Stimulated activated CD8-positive, alpha-beta memory T cell treated with anti-CD3 and anti-CD28 coated beads, Interleukin-2, amount 100 ng/mL, for 48 hours (primary cell): Measurements from ENCODE around the gene LYPD5.
"Not testable (repeated sequence)": the region's sequence is repeated elsewhere in the genome, so short reads cannot be mapped to it uniquely, and the experiment has no call there.

Experiments used
- DNase-seq, 2 donors: peaks; one replicate each; pipeline ENCODE4 v3.0.0-alpha.2; 2020; ENCODE audit warnings: low read depth in 2 of 2

Gene LYPD5

DNA sequence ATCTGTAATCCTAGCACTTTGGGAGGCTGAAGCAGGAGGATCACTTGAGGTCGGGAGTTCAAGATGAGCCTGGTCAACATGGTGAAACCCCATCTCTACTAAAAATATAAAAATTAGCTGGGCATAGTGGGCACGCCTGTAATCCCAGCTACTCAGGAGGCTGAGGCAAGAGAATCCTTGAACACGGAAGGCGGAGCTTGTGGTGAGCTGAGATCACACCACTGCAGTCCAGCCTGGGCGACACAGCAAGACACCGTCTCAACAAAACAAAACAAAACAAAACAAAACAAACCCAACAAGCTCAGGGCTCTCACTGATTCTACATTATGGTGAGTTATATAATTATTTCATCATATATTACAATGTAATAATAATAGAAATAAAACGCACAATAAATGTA is 4.2 kb upstream of the LYPD5 start:
- DNase-seq: not testable (repeated sequence)

DNA sequence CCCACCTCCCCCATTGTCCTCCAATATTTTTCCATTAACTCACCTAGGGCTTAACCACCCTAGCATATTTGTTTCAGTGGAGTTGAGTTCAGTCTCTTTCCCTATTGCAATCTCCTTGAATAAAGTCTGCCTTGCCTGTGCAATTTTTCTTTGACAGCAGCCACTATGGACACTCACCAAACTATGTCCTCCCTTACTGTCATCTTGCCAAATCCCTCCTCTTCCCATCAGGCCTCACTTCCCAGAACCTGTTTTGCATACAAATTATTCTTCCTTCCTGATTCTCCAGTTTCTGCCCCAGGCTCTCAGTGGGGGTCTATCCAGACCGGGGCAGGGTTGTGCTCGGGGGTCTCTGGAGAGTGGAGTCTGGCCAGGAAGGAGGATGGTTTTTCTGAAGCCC is 2.2 kb upstream of the LYPD5 start:
- DNase-seq: no peak

DNA sequence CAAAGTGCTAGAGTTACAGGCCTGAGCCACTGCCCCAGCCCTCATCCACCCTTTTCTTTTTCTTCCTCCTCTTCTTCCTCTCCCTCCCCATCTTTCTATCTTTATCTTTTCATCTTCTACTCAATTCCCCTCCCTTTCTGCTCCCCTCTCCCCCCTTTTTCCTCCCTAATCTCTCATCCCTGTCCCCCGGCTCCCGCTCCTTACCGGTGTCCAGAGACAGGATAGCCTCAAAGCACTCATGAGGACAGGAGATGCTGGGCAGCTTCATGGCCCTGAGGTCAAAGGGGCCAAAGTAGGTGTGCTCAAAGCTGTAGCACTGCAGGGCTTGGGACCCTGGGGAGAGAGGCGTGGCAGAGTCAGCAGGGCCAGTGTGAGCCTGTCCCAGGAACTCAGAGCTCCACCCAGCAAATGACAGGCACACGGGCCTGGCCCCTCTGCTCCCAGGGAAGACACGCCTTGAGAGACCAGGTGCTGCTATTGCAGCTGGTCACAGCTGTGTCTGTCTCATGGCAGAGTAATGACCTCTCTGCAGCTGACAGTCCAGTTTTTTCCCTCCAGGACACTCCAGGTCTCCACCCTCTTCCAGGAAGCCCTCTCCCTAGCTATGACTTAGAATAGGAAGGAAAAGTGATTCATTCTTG is 2.6 kb downstream of the LYPD5 start:
- no peak for DNase-seq

DNA sequence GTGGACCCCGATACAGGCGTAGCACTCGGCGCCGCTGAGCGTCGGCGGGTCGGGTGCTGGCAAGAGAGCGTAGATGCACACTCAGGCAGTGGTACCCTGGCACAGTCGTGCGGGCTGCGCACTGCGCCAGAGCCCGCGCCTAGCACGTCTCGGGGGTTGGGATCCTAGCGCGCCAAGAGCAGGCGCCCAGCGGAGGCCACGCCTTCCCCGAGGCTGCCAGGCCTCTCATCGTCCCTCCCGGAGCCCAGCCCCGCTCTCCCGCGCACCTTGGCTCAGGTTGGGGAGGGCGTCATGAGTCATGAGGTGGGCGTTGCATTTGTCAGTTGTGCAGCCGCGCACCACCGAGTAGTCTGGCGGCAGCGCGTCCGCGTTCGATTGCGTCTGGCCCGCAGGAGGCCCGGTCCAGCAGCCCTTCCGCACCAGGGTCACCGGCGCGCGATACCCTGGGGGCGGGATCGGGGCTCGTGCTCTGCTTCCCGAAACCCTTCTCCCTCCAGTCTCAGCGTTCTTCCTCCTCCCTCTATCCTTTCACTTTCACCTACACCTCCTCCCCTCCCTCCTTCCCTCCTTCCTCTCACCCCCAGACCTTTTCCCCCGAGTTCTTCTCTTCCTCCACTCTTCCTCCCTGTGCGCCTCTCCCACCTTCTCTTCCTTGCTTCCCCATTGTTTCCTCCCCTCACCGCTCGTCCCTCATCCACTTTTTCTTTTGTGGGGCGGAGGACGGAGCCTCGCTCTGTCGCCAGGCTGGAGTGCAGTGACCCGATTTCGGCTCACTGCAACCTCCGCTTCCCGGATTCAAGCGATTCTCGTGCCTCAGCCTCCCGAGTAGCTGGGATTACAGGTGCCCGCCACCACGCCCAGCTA is 3.5 kb downstream of the LYPD5 start:
- DNase-seq: peak; percentile 54 to 61

DNA sequence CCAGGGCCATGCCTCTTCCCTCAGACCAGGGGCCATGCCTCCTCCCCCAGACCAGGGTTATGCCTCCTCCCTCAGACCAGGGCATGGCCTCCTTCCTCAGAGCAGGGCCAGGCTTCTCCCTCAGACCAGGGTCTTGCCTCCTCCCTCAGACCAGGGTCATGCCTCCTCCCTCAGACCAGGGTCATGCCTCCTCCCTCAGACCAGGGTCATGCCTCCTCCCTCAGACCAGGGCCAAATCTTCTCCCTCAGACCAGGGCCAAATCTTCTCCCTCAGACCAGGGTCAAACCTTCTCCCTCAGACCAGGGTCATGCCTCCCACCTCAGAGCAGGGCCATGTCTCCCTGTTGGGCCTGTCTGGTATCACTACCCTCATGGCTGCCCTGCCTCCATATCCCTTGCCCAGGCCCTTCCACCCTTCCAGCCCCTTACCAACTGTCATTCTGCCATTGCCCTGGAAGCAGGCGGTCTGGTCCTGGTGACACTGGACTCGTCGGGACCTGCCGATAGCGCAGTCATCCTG is 4.2 kb downstream of the LYPD5 start:
- no peak for DNase-seq

DNA sequence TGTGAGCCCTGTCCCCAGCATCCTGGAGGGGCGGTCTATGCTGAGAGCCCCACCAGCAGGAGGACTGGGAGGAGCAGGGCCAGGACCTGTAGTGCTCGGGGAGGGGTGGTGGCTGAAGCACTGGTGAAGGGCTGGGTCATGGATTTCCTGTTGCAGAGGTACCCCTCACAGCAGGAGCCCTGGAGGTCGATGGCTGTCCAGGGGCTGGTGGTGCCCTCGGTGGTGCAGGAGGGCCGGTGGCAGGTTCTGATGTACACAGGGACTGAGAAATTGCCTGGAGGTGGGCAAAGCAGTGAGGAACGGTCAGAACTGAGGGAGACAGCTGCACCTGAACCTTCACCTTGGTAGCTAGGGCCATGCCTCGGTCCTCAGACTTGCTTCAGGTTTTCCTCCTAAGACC is 4.7 kb downstream of the LYPD5 start:
- DNase-seq: no peak

DNA sequence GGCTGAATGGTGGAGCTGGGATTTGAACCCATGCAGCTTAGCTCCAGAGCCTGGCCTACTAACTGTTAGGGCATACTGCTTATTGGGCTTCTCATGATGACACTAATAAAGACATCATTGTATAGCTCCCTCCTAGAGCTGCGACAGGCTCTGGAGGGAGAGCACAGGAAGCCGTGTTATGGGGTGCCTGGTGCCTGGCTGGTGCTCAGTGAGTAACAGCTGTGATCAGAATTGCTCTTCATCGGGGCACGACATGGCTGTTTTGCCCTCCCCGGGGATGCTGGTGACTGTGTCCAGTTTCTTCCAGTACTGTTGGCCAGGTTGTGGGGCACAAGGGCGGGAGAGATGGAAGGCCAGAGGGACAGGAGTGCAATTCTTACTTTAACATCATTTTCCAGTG is 5.1 kb downstream of the LYPD5 start:
- no peak for DNase-seq

DNA sequence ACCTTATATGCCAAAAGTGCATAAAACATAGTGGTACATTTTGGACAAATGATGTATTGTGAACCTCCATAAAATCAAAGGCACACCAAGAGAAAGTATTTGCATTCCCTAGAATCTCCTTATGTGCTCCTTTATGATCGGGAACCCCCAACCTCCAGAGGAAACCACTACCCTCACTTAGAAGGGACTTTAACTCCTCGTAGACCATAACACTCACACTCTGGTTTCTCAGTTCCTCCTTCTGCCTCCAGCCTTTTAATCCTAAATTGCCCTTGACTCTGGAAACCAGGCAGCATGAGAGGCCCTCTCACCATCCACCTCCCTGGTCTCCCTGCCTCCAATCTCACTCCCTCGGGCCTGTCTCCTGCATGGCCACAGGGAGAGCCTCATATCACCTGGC is 11.7 kb downstream of the LYPD5 start:
- DNase-seq: no peak

DNA sequence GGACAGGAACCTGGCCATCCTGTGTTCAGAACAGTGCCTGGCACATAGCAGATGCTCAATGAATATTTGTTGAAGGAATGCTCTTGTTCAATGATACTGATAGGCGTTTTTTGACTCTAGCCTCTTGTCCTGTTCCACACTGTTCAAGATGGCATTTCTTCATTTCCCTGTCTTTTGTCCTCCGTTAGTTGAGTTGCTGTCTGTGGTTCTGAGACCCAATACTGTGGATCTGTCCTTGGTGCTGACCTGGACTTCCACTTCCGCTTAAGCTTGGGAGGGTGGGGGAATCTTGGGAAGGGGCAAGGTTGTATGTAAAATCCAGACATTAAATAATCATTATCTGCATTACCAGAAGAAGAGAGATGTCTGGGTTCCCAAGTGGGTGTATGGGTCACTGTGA is 13.2 kb downstream of the LYPD5 start:
- no peak for DNase-seq

DNA sequence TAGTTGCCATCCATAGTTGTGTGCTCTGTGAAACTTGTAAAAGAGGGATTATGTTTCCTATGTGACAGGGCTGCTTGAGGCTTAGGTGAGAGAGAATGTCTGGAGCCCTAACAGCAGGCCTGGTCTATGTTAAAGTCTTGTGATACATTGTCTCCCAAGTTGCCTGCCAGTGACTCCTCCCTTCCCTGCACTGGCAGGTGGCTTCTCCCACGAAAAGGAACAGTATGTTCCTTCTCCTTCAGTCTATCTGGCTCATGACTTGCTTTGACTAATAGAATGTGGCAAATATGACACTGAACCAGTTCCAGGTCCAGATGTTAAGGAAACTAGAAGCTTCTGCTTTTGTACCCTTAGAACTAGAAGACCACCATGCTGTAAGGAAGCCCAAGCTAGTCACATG is 15.6 kb downstream of the LYPD5 start:
- no peak for DNase-seq

DNA sequence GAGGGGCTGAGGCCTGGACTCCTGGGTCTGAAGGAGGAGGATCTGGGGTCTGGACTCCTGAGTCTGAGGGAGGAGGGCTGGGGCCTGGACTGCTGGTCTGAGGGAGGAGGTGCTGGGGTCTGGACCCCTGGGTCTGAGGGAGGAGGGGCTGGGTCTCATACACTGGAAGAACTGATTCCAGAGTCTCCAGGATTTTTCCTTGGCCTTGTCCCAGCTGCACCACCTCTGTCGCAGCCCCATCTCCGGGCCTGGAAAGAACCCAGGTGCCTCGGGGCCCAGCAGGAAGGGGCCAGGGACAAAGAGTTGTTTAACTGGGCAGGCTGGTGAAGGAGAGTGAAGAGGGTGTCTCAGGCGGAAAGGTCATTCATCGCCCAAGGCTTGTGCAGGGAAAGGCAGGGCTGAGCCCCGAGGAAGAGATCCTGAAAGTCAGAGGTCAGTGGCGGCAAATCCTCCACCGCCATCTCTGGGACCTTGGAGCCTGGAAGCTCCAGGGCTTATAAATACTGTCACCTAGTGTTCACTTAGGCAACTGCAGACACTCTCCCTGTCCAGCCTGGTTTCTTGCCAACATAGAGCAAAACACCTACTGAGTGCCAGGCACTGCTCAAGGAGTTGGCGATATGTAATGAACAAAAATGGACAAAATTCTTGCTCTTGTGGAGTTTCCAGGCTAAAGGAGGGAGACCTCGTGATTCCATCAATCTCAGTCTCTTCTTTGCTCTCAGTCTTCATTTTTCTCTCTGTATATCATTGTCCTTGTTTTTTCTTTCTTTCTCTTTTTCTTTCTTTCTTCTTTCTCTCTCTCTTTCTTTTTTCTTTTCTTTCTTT is 17.1 kb downstream of the LYPD5 start:
- DNase-seq: no peak

DNA sequence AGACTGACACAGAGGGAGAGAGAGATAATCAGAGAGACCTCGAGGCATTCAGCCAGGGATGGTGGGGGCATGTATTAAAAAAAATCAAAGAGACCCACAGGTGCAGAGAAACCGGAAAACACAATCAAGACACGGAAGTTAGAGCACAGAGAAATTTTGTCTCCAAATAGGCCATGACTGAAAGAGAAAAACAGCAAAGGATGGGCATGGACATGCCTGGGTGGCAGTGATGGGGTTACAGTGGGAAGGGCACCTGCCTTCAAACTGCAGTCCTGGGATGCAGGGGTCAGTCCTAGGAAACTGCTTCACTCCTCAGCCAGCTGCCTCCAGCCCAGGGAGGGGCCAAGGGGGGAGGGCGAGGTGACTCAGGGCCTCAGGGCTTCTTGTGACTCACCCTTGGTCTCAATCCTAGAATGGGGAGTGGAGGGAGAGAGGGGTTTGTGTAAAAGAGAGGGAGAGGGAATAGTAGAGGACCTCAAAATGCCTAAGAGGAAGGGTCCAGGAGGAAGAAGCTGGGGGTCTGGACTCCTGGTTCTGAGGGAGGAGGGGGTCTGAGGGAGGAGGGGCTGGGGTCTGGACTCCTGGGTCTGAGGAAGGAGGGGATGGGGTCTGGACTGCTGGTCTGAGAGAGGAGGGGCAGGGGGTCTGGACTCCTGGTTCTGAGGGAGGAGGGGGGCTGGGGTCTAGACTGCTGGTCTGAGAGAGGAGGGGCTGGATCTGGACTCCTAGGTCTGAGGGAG is 17.8 kb downstream of the LYPD5 start:
- peak in 1 of 2 donors; percentile 58 for DNase-seq

DNA sequence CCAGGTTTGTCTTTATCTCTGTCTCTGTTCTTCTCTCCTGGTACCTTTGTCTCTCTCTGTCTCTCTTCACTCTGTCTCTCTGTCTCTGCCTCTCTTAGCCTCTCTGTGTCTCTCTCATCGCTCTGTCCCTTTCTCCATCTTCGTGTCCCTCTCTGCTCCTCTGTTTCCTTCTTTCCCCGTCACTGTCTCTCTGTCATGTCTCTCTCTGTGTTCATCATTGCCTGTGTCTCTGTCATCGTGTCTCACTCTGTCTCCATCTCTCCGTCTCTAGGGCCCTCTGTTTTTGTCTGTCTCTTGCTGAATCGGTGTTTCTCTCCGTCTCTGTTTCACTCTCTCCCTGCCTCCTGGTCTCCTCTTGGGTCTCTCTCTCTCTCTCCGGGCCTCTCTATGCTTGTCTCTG is 18.6 kb downstream of the LYPD5 start:
- no peak for DNase-seq

DNA sequence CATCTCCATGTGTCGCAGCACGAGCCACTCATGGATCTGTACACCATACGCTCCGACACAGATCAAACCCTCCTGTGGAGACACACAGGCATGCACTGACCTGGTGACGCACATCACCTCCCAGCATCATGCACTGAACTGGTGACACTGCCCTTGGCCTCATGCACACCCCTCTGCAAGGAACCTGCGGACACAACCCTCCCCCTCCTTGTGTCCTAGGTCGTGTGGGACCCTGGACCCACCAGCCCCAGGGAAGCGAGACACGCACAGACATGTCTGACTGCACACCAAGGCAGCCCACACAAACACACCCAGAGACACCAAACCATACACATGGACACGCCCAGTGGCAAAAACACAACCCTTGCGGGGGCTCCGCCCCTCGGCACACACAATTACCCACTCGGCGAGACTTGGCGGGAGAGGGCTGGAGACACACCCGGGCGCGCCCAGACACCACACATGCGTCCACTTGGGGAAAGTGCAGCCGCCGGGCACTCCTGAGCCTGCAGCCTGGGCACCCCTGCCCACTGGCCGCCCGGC is 19.5 kb downstream of the LYPD5 start:
- no peak for DNase-seq

DNA sequence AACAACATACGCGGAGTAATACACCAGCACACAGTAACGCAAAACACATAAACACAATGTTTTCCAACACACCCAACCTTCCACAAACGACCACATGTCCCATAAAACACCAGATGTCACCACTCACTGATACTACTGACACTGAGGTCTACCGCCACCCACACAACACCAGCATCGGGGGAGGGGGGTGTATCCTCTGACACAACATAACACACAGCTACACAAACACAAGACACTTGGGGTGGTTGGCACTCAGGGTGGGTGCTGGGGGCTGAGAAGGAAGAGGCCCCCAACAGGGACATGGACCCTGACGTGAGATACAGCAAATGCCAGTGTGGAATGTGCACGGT is 20.0 kb downstream of the LYPD5 start:
- DNase-seq: no peak

DNA sequence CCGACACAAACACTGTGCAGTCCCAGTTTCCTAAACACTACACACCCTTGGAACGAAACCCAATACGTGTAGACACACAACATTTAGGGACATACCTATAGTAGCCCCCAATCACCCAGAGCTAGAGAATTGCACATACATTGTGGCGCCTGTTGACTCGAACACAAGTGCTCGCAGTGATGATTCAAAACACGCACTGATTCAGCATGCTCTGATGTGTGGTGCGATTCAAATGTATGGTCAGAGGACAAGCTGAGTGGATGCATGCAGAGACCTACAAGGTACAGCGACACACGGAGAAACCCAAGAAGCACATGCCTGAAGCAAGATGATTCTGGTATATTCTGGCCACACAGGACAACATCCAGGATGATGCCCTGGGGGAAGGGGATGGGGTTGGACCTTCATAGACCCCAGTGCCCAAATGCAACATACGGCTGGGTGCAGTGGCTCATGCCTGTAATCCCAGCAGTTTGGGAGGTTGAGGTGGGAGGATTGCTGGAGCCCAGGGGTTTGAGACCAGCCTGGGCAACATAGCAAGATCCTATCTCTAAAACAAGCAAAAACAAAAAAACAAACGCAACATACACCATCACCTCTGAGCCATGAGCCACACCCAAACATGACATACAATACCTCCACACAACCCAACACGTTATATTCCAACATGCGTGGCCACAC is 20.5 kb downstream of the LYPD5 start:
- no peak for DNase-seq

DNA sequence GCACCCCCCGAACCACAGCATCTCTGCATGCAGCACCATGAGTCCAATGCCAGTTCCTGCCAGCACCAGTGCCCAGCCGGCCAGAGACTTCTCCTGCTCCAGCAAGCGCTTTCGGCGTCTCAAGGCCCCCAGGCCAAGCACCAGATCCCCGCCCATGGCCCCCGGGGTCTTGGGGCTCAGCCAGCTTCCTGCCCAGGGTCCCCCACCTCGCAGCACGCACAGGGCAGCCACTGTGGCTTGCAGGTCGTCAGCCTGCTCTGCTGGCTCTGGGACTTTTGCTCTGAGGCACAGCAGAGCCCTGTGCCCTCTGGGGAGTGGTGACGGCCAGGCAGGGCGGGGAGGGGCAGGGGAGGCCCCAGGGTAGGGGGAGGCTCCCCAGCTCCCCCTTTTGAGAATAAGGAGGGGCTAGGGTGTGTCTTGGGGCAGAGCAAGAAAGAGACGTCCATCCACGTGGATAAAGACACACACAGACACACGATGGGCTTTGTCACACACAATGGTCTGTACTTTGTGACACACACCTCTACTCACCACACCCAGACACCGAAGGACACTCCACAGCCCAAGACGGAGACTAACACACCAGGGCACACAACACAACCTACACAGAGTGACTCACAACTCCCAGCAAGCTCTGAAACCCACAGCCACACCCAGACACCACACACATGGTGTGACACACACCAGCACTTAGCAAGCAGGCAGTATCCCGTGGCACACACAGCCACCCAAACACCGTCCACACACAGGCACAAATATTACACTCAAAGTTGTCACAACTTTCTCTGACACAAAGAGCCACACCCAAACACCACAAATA is 21.3 kb downstream of the LYPD5 start, which contains the start of gene KCNN4:
KCNN4 (minus strand) TSS at position 268 of the 820 bp plus-strand sequence; CDS start at position 156, 112 bp downstream.
- DNase-seq: peak; percentile 55 to 66

DNA sequence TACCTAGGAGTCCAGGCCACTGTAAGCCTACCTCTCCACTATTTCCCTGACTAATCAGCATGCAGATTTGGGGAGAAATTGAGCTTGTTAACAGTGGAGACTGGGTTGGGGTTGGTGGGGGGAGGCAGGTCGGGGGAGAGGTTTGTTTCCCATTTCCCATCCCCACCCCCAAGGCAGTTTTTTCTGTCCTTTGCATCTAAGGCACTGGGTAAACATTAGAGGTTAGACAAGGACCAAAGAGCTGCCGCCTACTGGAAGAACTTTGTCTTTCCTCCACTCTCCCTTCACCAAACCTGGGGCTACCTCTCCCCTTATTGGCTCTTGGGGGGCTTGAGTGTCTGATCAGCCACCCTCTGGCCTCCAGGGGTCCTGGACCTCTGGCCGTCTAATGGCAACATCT is 22.4 kb downstream of the LYPD5 start:
- no peak for DNase-seq

DNA sequence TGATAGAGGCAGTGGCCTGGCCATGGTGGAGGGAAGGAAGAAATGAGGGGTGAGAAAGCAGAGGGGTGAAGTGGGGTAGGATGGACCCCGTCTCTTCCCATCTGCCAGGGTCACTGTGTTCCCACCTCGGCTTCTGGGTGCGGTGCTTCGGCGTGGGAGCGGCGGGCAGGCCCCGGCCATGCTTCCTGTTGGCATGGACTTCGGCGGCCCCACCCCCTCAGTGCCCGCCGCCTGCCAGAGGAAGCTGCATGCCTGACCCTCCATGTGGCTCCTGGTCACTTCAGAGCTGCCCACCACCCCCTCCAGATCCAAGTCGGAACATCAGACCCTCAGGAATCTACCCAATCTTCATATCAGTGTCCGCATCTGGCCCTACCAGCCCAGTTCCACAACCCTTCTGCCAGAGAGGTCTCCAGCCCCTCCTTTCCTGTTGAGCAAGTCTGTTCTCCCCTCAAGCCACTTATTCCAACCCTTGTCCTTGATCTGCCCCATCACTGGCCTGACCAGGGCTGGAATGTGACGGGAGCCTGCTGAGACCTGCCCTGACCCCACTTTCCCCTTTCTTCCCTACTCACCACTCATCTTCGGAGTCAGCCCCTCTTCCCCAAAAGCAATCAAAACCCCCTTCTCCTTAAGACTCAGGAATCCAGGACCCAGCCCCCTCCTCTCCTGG is 23.0 kb downstream of the LYPD5 start:
- DNase-seq: no peak
